Liver (tissue), 3 donors: ENCODE results near the gene ZFP64.

Experiments used
- CTCF ChIP-seq: fragments of 150-350 bp; IDR thresholded peaks from 2 replicates; pipeline ENCODE4 v1.5.1; 2017; ENCODE audit warnings: improper control_type of control experiment, low read depth, low read length; ENCODE audit not compliant: missing input control
- NR2F2 ChIP-seq: IDR thresholded peaks from 2 replicates; pipeline ENCODE4 v1.6.1; 2016; ENCODE audit warnings: antibody characterized with exemption
- RAD21 ChIP-seq, 2 donors: IDR thresholded peaks; 2 replicates each; pipeline ENCODE4 v1.6.1; 2016; ENCODE audit warnings: antibody characterized with exemption in 2 of 2, mild to moderate bottlenecking in 2 of 2
- REST ChIP-seq: IDR thresholded peaks from 2 replicates; pipeline ENCODE4 v1.6.1; 2016; ENCODE audit warnings: antibody characterized with exemption, mild to moderate bottlenecking
- YY1 ChIP-seq: IDR thresholded peaks from 2 replicates; pipeline ENCODE4 v1.6.1; 2016; ENCODE audit warnings: antibody characterized with exemption, mild to moderate bottlenecking
- donor health status: healthy.
- donor health status: healthy.

GRCh38 chr20:52127309-52127708 lies 64.3 kb downstream of the ZFP64 start:
- TF ChIP-seq CTCF (no peak), RAD21 (IDR thresholded peaks at IDR 0.05) (no peak), YY1 (no peak), NR2F2 (no peak), REST (no peak)
